Psoas muscle (tissue), 8 donors: ENCODE results near the gene KCNMA1. TPM values are rescaled to one million over a fixed set of nuclear protein-coding genes. Genes with fewer than 3 reads are reported as not detected.

Experiments
- ATAC-seq, 4 donors: fragments of 200-7000 bp; cut with Tn5 transposase; one replicate each; pipeline ENCODE4 v1.9.1; 2020; ENCODE audit warnings: moderate library complexity in 3 of 4, mild to moderate bottlenecking in 2 of 4
- DNase-seq, 2 donors: peaks; one replicate each; pipeline ENCODE4 v3.0.0-alpha.2; 2020
- H3K27ac ChIP-seq: fragments of 200-600 bp; one replicate; pipeline ENCODE4 v1.8.0; 2022
- H3K27me3 ChIP-seq, 3 donors: fragments of 200-600 bp in 1 of 3; one replicate each; pipeline versions ENCODE4 v1.6.1 to v1.8.0; 2013 to 2022; ENCODE audit warnings: low read length in 2 of 3, mild to moderate bottlenecking in 2 of 3, moderate library complexity in 1 of 3; ENCODE audit not compliant: insufficient read depth in 3 of 3
- H3K36me3 ChIP-seq, 2 donors: fragments of 200-600 bp in 1 of 2; one replicate each; pipeline versions ENCODE4 v1.6.1 to v1.8.0; 2013 to 2022; ENCODE audit warnings: low read depth in 1 of 2, mild to moderate bottlenecking in 1 of 2, moderate library complexity in 1 of 2; ENCODE audit not compliant: insufficient read depth in 1 of 2
- H3K4me1 ChIP-seq: fragments of 200-600 bp; one replicate; pipeline ENCODE4 v1.8.0; 2022
- H3K4me3 ChIP-seq: fragments of 200-600 bp; one replicate; pipeline ENCODE4 v1.8.0; 2022; ENCODE audit warnings: mild to moderate bottlenecking
- H3K9me3 ChIP-seq: fragments of 200-600 bp; one replicate; pipeline ENCODE4 v1.8.0; 2022
- WGBS, 3 donors: extraction: QIAGEN DNeasy Blood & Tissue Kit; methylation state at CpG; one replicate each; pipeline versions ENCODE4 v1.1.6 to v1.1.7; 2013; 5-methylcytosine and 5-hydroxymethylcytosine counted together
- intact Hi-C, 2 donors: fragments of 100-400 bp; cut with DNase I; formaldehyde crosslinking; loops; one replicate each; pipeline versions ENCODE4 v1.11.0 to v1.14.2; 2022
- polyA plus RNA-seq, 3 donors: library from polyadenylated mRNA; stranded (reverse); fragments of 200-250 nt; gene quantifications; one replicate each; pipeline ENCODE4 v1.2.3, GENCODE V29; 2013
- total RNA-seq, 4 donors: library from RNA; stranded (reverse); fragmentation: NEBNext Ultra II Directional in 2 of 4; extraction: Animal tissue kit (Norgen Biotek cat#: 25700) in 2 of 4; gene quantifications; one replicate each; pipeline versions ENCODE4 v1.2.1 to v1.2.4, GENCODE V29; 2021 to 2023
- TF ChIP-seq, protein P1 (sequence below): fragments of 200-600 bp; IDR thresholded peaks from one replicate; pipeline ENCODE4 v1.8.0; 2022; ENCODE audit warnings: antibody characterized with exemption
- donor health status: healthy with polysubstance abuse.
- donor health status: DM: no; HTN: no; CAD: no; lungs with moderate emphysema.
- donor health status: Bipolar disorder and iron deficiency.
- donor health status: healthy.
- donor health status: DM: yes; HTN: yes; CAD: no.
- donor health status: DM: no; HTN: no; CAD: no.
- donor health status: DM: no; HTN: no; CAD: no.
- donor health status: DM: yes; HTN: yes; CAD: no.

Gene KCNMA1
- total and polyA plus RNA-seq, 7 donors, result 7.9 to 53.0 (median 41.9) TPM

DNA sequence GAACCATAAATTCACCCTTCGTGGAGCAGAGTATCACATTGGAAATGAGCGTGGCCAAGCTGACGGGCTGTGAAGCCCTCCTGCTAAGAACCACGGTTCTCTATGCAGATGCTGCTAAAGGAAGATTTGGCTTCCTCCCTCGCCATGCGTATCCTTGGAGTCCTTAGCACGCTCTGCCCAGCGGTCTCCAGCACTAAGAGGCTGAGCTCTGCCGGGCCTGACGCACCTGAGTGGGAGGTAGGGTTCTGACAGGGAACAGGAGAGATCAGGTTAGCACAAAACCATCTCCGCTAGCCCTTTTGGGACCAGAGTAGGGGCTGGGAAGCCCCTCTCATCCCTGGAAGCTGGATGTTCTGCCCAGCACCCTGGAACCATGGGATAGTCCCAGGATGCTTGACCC lies 225.8 kb downstream of the KCNMA1 start:
- Histone ChIP-seq H3K4me3 (no peak overlapping the region), H3K4me1 (peaks cover 18% of the 10 kb centered on the region), H3K27ac (no peak overlapping the region), H3K9me3 (no peaks in the 10 kb centered on the region), H3K27me3 (no peaks in the 10 kb centered on the region), H3K36me3 (no peaks in the 10 kb centered on the region)
- 67 to 82% (median 70%) methylated on average over 11 of the region's 11 CpGs for WGBS, 3 donors
- DNase-seq (no peak), ATAC-seq (peak in 2 of 4 donors; percentile 6 to 17)
- intact Hi-C loops, result no loop called here
- TF ChIP-seq, protein P1, sequence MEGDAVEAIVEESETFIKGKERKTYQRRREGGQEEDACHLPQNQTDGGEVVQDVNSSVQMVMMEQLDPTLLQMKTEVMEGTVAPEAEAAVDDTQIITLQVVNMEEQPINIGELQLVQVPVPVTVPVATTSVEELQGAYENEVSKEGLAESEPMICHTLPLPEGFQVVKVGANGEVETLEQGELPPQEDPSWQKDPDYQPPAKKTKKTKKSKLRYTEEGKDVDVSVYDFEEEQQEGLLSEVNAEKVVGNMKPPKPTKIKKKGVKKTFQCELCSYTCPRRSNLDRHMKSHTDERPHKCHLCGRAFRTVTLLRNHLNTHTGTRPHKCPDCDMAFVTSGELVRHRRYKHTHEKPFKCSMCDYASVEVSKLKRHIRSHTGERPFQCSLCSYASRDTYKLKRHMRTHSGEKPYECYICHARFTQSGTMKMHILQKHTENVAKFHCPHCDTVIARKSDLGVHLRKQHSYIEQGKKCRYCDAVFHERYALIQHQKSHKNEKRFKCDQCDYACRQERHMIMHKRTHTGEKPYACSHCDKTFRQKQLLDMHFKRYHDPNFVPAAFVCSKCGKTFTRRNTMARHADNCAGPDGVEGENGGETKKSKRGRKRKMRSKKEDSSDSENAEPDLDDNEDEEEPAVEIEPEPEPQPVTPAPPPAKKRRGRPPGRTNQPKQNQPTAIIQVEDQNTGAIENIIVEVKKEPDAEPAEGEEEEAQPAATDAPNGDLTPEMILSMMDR, result no peak

DNA sequence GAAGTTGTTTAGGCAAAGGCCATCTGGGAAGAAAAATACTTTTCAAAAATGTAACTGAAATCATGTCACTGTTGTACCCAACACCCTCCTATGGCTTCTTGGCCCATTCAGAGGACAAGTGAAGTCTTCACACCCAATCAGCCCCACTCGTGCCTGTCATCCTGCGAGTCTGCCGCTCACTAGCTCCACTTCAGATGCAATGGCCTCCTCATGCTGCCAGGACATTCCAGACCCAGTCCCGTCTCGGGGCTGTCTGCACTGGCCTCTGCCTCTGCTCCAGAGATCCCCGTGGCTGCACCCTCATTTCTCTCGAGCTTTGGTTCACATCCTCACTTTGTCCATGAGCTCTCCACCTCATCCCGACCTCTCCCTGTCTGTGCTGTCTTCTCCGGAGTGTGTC lies 227.1 kb downstream of the KCNMA1 start:
- no peak for ATAC-seq
- DNase-seq, result no peak
- intact Hi-C loops, result no loop called here
- peaks cover 26% of the 10 kb centered on the region for H3K4me1 ChIP-seq
- no peaks in the 10 kb centered on the region for H3K27me3 ChIP-seq
- H3K27ac ChIP-seq, result no peak overlapping the region
- TF ChIP-seq, protein P1, result no peak
- 42 to 52% (median 49%) methylated on average over 9 of the region's 9 CpGs for WGBS, 3 donors
- H3K4me3 ChIP-seq, result no peak overlapping the region
- H3K9me3 ChIP-seq, result no peaks in the 10 kb centered on the region
- H3K36me3 ChIP-seq, result no peaks in the 10 kb centered on the region

DNA sequence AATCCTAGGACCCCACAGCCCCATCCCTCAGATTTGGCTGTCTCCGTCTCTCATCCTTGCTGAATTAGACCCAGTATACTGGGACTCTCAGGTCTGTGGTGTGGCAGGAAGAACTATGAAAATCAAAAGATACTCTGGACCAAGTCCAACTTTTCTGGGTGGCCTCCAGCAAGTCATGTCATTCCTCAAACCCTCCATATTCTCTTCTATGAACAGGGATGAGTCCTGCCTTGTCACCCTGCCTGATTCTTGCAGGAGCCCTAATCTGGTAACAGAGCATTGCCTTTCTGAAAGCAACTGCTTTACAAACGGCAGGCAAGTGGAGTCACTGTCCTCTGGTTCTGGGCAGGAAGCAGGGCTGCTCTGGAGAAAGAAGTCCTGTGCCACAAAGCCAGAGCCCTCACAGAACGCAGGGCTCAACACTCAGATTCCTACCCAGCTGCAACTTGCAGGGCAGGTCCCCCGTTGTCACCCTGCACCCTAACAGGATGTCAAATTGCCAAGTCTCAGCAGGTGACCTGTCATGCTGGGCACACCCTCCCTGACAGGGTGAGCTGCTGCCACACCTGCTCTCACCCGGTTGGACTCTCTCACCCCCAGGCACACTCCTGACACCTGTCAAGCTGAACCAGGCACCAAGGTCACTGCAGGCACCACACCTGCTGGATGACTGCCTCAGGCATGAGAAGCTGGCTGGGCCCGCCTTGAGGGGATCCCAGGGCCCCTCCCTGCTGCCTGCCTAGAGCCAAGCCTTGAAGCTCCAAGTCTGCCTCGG lies 227.7 kb downstream of the KCNMA1 start:
- Histone ChIP-seq H3K27me3 (no peaks in the 10 kb centered on the region), H3K4me3 (no peak overlapping the region), H3K9me3 (no peaks in the 10 kb centered on the region), H3K36me3 (no peaks in the 10 kb centered on the region), H3K4me1 (peaks cover 26% of the 10 kb centered on the region), H3K27ac (no peak overlapping the region)
- DNase-seq (no peak), ATAC-seq (no peak)
- 38 to 51% (median 44%) methylated on average over 7 of the region's 7 CpGs for WGBS, 3 donors
- intact Hi-C loops, result no loop called here
- TF ChIP-seq, protein P1, result no peak

DNA sequence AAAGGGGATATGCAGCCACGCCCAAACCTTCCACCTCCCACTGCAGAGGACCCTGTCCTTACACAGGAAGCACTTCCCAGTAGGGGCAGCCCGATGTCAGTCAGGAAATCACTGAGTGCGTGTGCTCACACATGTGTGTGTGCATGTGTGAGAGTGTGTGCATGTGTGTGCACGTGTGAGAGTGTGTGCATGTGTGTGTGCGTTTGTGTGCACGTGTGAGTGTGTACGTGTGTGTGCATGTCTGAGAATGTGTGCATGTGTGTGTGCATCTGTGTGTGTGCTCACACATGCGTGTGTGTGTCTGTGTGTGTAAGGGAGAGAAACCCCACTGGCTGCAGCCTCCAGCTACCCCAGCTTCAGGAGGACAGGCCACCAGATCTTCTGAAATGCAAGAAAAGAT lies 229.3 kb downstream of the KCNMA1 start:
- no peak overlapping the region for H3K27ac ChIP-seq
- H3K4me3 ChIP-seq, result no peak overlapping the region
- no peaks in the 10 kb centered on the region for H3K27me3 ChIP-seq
- H3K36me3 ChIP-seq, result peaks cover 0 to 4% of the 10 kb centered on the region in 2 donors
- TF ChIP-seq, protein P1, result no peak
- no peaks in the 10 kb centered on the region for H3K9me3 ChIP-seq
- peaks cover 26% of the 10 kb centered on the region for H3K4me1 ChIP-seq
- DNase-seq (no peak), ATAC-seq (no peak)
- WGBS, 3 donors, result 88 to 93% (median 89%) methylated on average over 8 of the region's 8 CpGs
- intact Hi-C loops, result no loop called here
